DOHH2 (cell line): ENCODE measurements around the gene APOH.

Experiments
- H3F3A ChIP-seq: fragments of 200-600 bp; sonication (generic), shearing (Covaris generic); 2 replicates; pipeline ENCODE4 v1.6.0; 2016; ENCODE audit warnings: antibody characterized with exemption, mild to moderate bottlenecking; ENCODE audit not compliant: control insufficient read depth, insufficient read depth
- H3K27ac ChIP-seq: fragments of 200-600 bp; sonication (generic); 2 replicates; pipeline ENCODE4 v1.5.1; 2014; ENCODE audit warnings: low read depth, mild to moderate bottlenecking, low read length, moderate library complexity
- H3K27me3 ChIP-seq: fragments of 200-600 bp; sonication (generic); 2 replicates; pipeline ENCODE4 v1.6.1; 2014; ENCODE audit warnings: mild to moderate bottlenecking, low read length, mixed read lengths; ENCODE audit not compliant: control insufficient read depth
- H3K36me3 ChIP-seq: fragments of 200-600 bp; sonication (generic); 2 replicates; pipeline ENCODE4 v1.6.1; 2014; ENCODE audit warnings: mild to moderate bottlenecking, low read length, moderate library complexity, mixed read lengths; ENCODE audit not compliant: control insufficient read depth
- H3K4me1 ChIP-seq: fragments of 200-600 bp; sonication (generic); 2 replicates; pipeline ENCODE4 v1.6.1; 2014; ENCODE audit warnings: mild to moderate bottlenecking, low read length, mixed read lengths; ENCODE audit not compliant: control insufficient read depth
- H3K4me2 ChIP-seq: fragments of 200-600 bp; sonication (generic); 2 replicates; pipeline ENCODE4 v1.6.0; 2014; ENCODE audit warnings: mild to moderate bottlenecking, low read length, moderate library complexity
- H3K4me3 ChIP-seq: fragments of 200-600 bp; sonication (generic); 2 replicates; pipeline ENCODE4 v1.5.1; 2014; ENCODE audit warnings: mild to moderate bottlenecking, low read length, mixed read lengths
- H3K79me2 ChIP-seq: fragments of 200-600 bp; sonication (generic); 2 replicates; pipeline ENCODE4 v1.6.1; 2014; ENCODE audit warnings: mild to moderate bottlenecking, low read length, mixed read lengths; ENCODE audit not compliant: control insufficient read depth
- H3K9me2 ChIP-seq: fragments of 200-600 bp; sonication (generic); replicated peaks from 2 replicates; pipeline ENCODE4 v1.6.1; 2014; ENCODE audit warnings: mild to moderate bottlenecking, low read length, mixed read lengths; ENCODE audit not compliant: control insufficient read depth
- H3K9me3 ChIP-seq: fragments of 200-600 bp; sonication (generic); 2 replicates; pipeline ENCODE4 v1.6.1; 2014; ENCODE audit warnings: antibody characterized with exemption, low read length, mixed read lengths; ENCODE audit not compliant: control insufficient read depth, insufficient read depth
- H4K20me1 ChIP-seq: fragments of 200-600 bp; sonication (generic); 2 replicates; pipeline ENCODE4 v1.6.0; 2014; ENCODE audit warnings: low read depth, mild to moderate bottlenecking, antibody characterized with exemption, low read length, moderate library complexity; ENCODE audit not compliant: control insufficient read depth, insufficient read depth
- CTCF ChIP-seq: fragments of 200-600 bp; sonication (generic); IDR thresholded peaks from one replicate; pipeline ENCODE4 v1.5.1; 2014; ENCODE audit warnings: antibody characterized with exemption, mild to moderate bottlenecking, low read depth, low read length; ENCODE audit not compliant: poor library complexity, severe bottlenecking
- EZH2phosphoT487 ChIP-seq: fragments of 200-600 bp; sonication (generic); IDR thresholded peaks from 2 replicates; pipeline ENCODE4 v1.6.1; 2017; ENCODE audit warnings: borderline replicate concordance, mild to moderate bottlenecking, antibody characterized with exemption, low read length, moderate library complexity, mixed read lengths

The APOH gene

GRCh38 chr17:66241839-66242238 is 12.6 kb upstream of the APOH start:
- no peak overlapping the region for H3K27ac ChIP-seq
- H3K27me3 ChIP-seq: no peaks in the 10 kb centered on the region
- no peak overlapping the region for H3K4me2 ChIP-seq
- no peak for TF ChIP-seq EZH2phosphoT487
- no peak for TF ChIP-seq CTCF
- no peak overlapping the region for H3K4me3 ChIP-seq
- no peaks in the 10 kb centered on the region for H3F3A ChIP-seq
- no peaks in the 10 kb centered on the region for H3K36me3 ChIP-seq
- H3K79me2 ChIP-seq: no peaks in the 10 kb centered on the region
- no peaks in the 10 kb centered on the region for H4K20me1 ChIP-seq
- H3K9me3 ChIP-seq: no peaks in the 10 kb centered on the region
- H3K9me2 ChIP-seq: no peaks in the 10 kb centered on the region
- H3K4me1 ChIP-seq: no peaks in the 10 kb centered on the region

GRCh38 chr17:66240630-66241029 is 11.4 kb upstream of the APOH start:
- Histone ChIP-seq H3K27ac (no peak overlapping the region), H3K27me3 (no peaks in the 10 kb centered on the region), H3K9me2 (no peaks in the 10 kb centered on the region), H3K9me3 (no peaks in the 10 kb centered on the region), H3K4me1 (no peaks in the 10 kb centered on the region), H4K20me1 (no peaks in the 10 kb centered on the region), H3K4me2 (no peak overlapping the region), H3K79me2 (no peaks in the 10 kb centered on the region), H3K36me3 (no peaks in the 10 kb centered on the region), H3K4me3 (no peak overlapping the region), H3F3A (no peaks in the 10 kb centered on the region)
- TF ChIP-seq EZH2phosphoT487 (no peak), CTCF (no peak)

- Histone ChIP-seq H3K9me2 (no peaks in the 10 kb centered on the region), H3K27me3 (no peaks in the 10 kb centered on the region), H4K20me1 (no peaks in the 10 kb centered on the region), H3K36me3 (no peaks in the 10 kb centered on the region), H3K27ac (no peak overlapping the region), H3K79me2 (no peaks in the 10 kb centered on the region), H3K4me1 (no peaks in the 10 kb centered on the region), H3F3A (no peaks in the 10 kb centered on the region), H3K4me3 (no peak overlapping the region), H3K4me2 (no peak overlapping the region), H3K9me3 (no peaks in the 10 kb centered on the region)
- TF ChIP-seq EZH2phosphoT487 (no peak), CTCF (no peak)
These were observed 10.8 kb upstream of the APOH start for GRCh38 chr17:66240013-66240412.

GRCh38 chr17:66235377-66235994 is 6.3 kb upstream of the APOH start:
- Histone ChIP-seq H3K79me2 (no peaks in the 10 kb centered on the region), H3K36me3 (no peaks in the 10 kb centered on the region), H3K9me2 (no peaks in the 10 kb centered on the region), H3K4me2 (no peak overlapping the region), H3K9me3 (no peaks in the 10 kb centered on the region), H3K27me3 (peaks cover 5% of the 10 kb centered on the region), H3F3A (no peaks in the 10 kb centered on the region), H3K4me1 (0 out of 2 replicates have a peak, but pooled peaks cover 2% of the 10 kb centered on the region), H4K20me1 (no peaks in the 10 kb centered on the region), H3K27ac (no peak overlapping the region), H3K4me3 (no peak overlapping the region)
- TF ChIP-seq CTCF (no peak), EZH2phosphoT487 (no peak)
